Measurements from ENCODE around the gene KCTD7.
"Not testable (repeated sequence)": the region's sequence is repeated elsewhere in the genome, so short reads cannot be mapped to it uniquely, and the experiment has no call there.

- TF ChIP-seq CTCF, POLR2AphosphoS5 (IDR thresholded peaks at IDR 0.05): not testable (repeated sequence)
Measured at GRCh38 chr7:66590302-66591057, 38.2 kb upstream of the KCTD7 start.

Data from transverse colon (tissue), 4 donors.